ENCODE data around the gene C1QL2.

C1QL2 gene

GRCh38 chr2:119197126-119197405 lies 38.5 kb upstream of the C1QL2 start:
- TF ChIP-seq POLR2AphosphoS5 (IDR thresholded peaks at IDR 0.05; ENCODE audit: low read depth), result no peak
- no peak for TF ChIP-seq SPI1 (IDR thresholded peaks at IDR 0.05; ENCODE audit: borderline replicate concordance, low read depth)
- TF ChIP-seq CTCF (IDR thresholded peaks at IDR 0.05; ENCODE audit: insufficient read depth, low read length), result no peak
- TF ChIP-seq GABPA (IDR thresholded peaks at IDR 0.05; ENCODE audit: low read depth), result no peak
- no peak for TF ChIP-seq REST (IDR thresholded peaks at IDR 0.05; ENCODE audit: insufficient replicate concordance, low read depth)
- H3K27me3 ChIP-seq (ENCODE audit: insufficient read depth, poor library complexity, severe bottlenecking), result no peaks in the 10 kb centered on the region
- H3K27ac ChIP-seq (replicated peaks), result no peak overlapping the region
- DNase-seq (ENCODE audit: low read depth in 1 of 2, low spot score in 1 of 2), result no peak
- no peak overlapping the region for H3K4me3 ChIP-seq (replicated peaks; ENCODE audit: insufficient read depth, low read length)

- H3K27ac ChIP-seq (replicated peaks), result no peak overlapping the region
- TF ChIP-seq SPI1 (IDR thresholded peaks at IDR 0.05; ENCODE audit: borderline replicate concordance, low read depth) (no peak), POLR2AphosphoS5 (IDR thresholded peaks at IDR 0.05; ENCODE audit: low read depth) (no peak), CTCF (IDR thresholded peaks at IDR 0.05; ENCODE audit: insufficient read depth, low read length) (no peak), REST (IDR thresholded peaks at IDR 0.05; ENCODE audit: insufficient replicate concordance, low read depth) (no peak), GABPA (IDR thresholded peaks at IDR 0.05; ENCODE audit: low read depth) (no peak)
- no peaks in the 10 kb centered on the region for H3K27me3 ChIP-seq (ENCODE audit: insufficient read depth, poor library complexity, severe bottlenecking)
- no peak for DNase-seq (ENCODE audit: low read depth in 1 of 2, low spot score in 1 of 2)
- H3K4me3 ChIP-seq (replicated peaks; ENCODE audit: insufficient read depth, low read length), result no peak overlapping the region
Measured at GRCh38 chr2:119196301-119197125, 38.0 kb upstream of the C1QL2 start.

- no peak for TF ChIP-seq CTCF (IDR thresholded peaks at IDR 0.05; ENCODE audit: insufficient read depth, low read length)
- TF ChIP-seq POLR2AphosphoS5 (IDR thresholded peaks at IDR 0.05; ENCODE audit: low read depth), result no peak
- TF ChIP-seq GABPA (IDR thresholded peaks at IDR 0.05; ENCODE audit: low read depth), result no peak
- no peak for TF ChIP-seq REST (IDR thresholded peaks at IDR 0.05; ENCODE audit: insufficient replicate concordance, low read depth)
- no peak for TF ChIP-seq SPI1 (IDR thresholded peaks at IDR 0.05; ENCODE audit: borderline replicate concordance, low read depth)
- no peak for DNase-seq (ENCODE audit: low read depth in 1 of 2, low spot score in 1 of 2)
- H3K27ac ChIP-seq (replicated peaks), result no peak overlapping the region
Measured at GRCh38 chr2:119195887-119196286, 37.3 kb upstream of the C1QL2 start.

More at GRCh38 chr2:119195887-119196286, 37.3 kb upstream of the C1QL2 start:
- Histone ChIP-seq H3K4me3 (replicated peaks; ENCODE audit: insufficient read depth, low read length) (no peak overlapping the region), H3K27me3 (ENCODE audit: insufficient read depth, poor library complexity, severe bottlenecking) (no peaks in the 10 kb centered on the region)

Data from HL-60 (cell line).